HepG2 (cell line): ENCODE results near the gene KDM4F.

Experiments used
- KDM5B ChIP-seq: sonication (generic); formaldehyde crosslinking; IDR thresholded peaks from 2 replicates; pipeline ENCODE4 v1.4.0; 2020; ENCODE audit warnings: missing genetic modification reagents, mild to moderate bottlenecking, borderline replicate concordance
- SIN3A ChIP-seq: IDR thresholded peaks from 2 replicates; pipeline ENCODE4 v1.6.1; 2011; ENCODE audit warnings: low read depth, mild to moderate bottlenecking, control low read depth, low read length, borderline replicate concordance

GRCh38 chr11:95055283-95055897, 6.2 kb downstream of the KDM4F start:
- TF ChIP-seq KDM5B (CRISPR knock-in tag) (no peak), SIN3A (no peak)
